ENCODE data around the gene BAZ2A. TPM values are rescaled to one million over a fixed set of nuclear protein-coding genes. Genes with fewer than 3 reads are reported as not detected.

The BAZ2A gene
- total RNA-seq (100 to 1,000 TPM in 1 of 2 donors, 10 to 100 TPM in 1; 89.3 to 130 TPM), polyA plus RNA-seq (10 to 100 TPM; 15.2 to 35.2 TPM)
- long read RNA-seq, donor 1, partial matches to known transcripts: 43 of 69 reads
- long read RNA-seq, donor 1, other reads (novel, unspliced or antisense): 26 of 69 reads
- long read RNA-seq, donor 2, partial matches to known transcripts: 13 of 29 reads
- long read RNA-seq, donor 2, other reads (novel, unspliced or antisense): 16 of 29 reads

DNA sequence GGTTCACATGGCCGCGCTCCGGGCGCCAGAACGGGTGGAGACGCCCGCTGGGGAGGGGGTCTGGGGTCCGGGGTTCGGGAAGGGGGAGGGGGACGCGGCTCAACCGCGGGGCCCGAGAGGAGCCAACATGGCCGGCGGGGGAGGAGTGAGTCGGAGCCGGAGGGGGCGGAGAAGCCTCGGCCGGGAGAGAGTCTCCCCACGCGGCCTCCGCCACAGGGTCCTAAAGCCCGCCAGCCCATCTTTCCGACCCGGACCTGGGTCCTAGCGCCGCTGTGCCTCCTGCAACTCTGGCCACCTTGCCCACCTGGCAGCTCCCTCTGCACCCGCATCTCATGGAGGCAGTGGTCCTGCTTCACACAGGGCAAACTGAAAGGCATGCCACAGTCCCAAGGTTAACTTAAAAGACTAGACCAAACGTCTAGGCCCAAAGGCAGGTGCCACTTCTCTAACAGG is at the start of gene BAZ2A:
Gene BAZ2A (minus strand): TSS at position 147 of the 453 bp plus-strand sequence. CDS start 12,796 bp downstream, outside the sequence.
- Histone ChIP-seq H3K4me1 (ENCODE audit: control insufficient read depth in 1 of 2, insufficient read depth in 2 of 2, low read length in 2 of 2) (peaks cover 0 to 4% of the 10 kb centered on the region in 2 donors), H3K4me3 (ENCODE audit: low read length in 2 of 2) (peak within 1 kb of the TSS; percentile 84 to 97), H3K27me3 (ENCODE audit: control insufficient read depth in 1 of 2, insufficient read depth in 2 of 2, low read length in 1 of 2) (no peaks in the 10 kb centered on the region), H3K27ac (ENCODE audit: low read depth in 1 of 2, low read length in 2 of 2) (peak within 1 kb of the TSS in 1 of 2 donors; percentile 38), H3K36me3 (ENCODE audit: control insufficient read depth in 1 of 2, insufficient read depth in 2 of 2, low read length in 1 of 2) (no peaks in the 10 kb centered on the region), H3K9me3 (ENCODE audit: control insufficient read depth, low read length) (no peaks in the 10 kb centered on the region)
- WGBS, 2 donors: 0 to 1% methylated on average over 26 to 31 of the region's 31 CpGs
- DNase-seq (peak; percentile 92 to 97), ATAC-seq (ENCODE audit: low FRiP score) (peak; percentile 94)
- intact Hi-C loops (cut with DNase I): loop anchor here in 1 of 2 donors (5.0 kb wide), 1 partner anchor 108 kb away; the partner anchor contains the start of gene RBMS2

DNA sequence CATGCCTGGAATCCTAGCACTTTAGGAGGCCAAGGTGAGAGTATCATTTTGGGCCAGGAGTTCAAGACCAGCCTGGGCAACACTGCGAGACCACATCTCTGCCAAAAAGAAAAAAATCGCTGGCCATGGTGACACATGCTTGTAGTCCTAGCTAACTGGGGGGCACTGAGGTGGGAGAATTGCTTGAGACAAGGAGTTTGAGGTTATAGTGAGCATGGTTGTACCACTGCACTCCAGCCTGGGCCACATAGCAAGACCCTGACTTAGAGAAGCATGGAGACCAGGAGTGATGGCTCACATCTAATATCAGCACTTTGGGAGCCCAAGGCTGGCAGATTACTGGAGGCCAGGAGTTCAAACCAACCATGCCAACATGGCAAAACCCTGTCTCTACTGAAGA is 48.7 kb upstream of the BAZ2A start:
- H3K9me3 ChIP-seq (ENCODE audit: control insufficient read depth, low read length): no peaks in the 10 kb centered on the region
- H3K27me3 ChIP-seq (ENCODE audit: control insufficient read depth in 1 of 2, insufficient read depth in 2 of 2, low read length in 1 of 2): no peaks in the 10 kb centered on the region
- no peak overlapping the region for H3K4me3 ChIP-seq (ENCODE audit: low read length in 2 of 2)
- 89 to 90% methylated on average over 2 of the region's 2 CpGs for WGBS, 2 donors
- peak in 1 of 2 donors; percentile 30 for DNase-seq
- intact Hi-C loops (cut with DNase I): no loop called here
- H3K27ac ChIP-seq (ENCODE audit: low read depth in 1 of 2, low read length in 2 of 2): no peak overlapping the region
- no peaks in the 10 kb centered on the region for H3K36me3 ChIP-seq (ENCODE audit: control insufficient read depth in 1 of 2, insufficient read depth in 2 of 2, low read length in 1 of 2)
- ATAC-seq (ENCODE audit: low FRiP score): no peak
- no peaks in the 10 kb centered on the region for H3K4me1 ChIP-seq (ENCODE audit: control insufficient read depth in 1 of 2, insufficient read depth in 2 of 2, low read length in 2 of 2)

DNA sequence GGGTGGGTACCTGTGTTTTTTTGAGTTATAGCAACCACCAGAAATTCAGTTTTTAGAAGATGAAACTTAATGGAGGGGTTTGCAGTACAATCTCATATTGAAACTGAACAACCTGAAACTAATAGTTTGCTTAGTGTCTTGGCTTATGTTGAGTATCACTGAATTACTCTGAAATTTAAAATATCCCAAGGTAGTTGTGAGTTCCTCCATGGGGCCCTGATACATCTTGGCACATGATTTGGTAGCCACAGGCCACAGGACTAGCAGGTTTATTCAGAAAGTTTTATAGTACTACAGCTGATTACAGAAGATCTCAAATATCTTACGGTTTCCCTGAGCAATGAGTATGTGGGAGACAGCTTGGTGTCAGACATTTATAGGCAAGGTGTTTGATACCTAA is 47.6 kb upstream of the BAZ2A start:
- intact Hi-C loops (cut with DNase I): no loop called here
- no peak overlapping the region for H3K27ac ChIP-seq (ENCODE audit: low read depth in 1 of 2, low read length in 2 of 2)

DNA sequence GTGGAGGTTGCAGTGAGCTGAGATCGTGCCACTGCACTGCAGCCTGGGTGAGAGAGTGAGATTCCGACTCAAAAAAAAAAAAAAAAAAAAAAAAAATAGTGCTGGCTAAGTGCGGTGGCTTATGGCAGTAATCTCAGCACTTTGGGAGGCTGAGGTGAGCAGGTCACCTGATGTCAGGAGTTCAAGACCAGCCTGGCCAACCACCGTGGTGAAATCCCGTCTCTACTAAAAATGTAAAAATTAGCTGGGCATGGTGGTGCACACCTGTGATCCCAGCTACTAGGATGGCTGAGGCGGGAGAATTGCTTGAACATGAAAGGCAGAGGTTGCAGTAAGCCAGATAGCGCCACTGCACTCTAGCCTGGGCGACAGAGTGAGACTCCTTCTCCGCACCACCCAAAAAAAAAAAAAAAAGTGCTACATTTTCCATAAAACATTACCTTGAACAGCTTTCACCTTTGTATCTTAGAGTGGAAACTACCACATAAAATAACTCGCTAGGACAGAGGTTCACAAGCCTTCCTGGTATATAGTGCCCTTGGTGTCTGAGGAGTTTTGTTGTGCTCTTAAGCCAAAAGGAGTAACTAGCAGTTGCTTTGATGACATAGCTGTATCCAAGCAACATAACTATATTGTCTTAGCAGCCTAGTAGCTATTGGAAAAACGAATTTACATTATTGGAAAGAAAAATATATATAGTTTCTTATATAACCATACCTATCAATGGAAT is 46.9 kb upstream of the BAZ2A start:
- Histone ChIP-seq H3K27ac (ENCODE audit: low read depth in 1 of 2, low read length in 2 of 2) (no peak overlapping the region), H3K4me3 (ENCODE audit: low read length in 2 of 2) (no peak overlapping the region), H3K9me3 (ENCODE audit: control insufficient read depth, low read length) (no peaks in the 10 kb centered on the region), H3K27me3 (ENCODE audit: control insufficient read depth in 1 of 2, insufficient read depth in 2 of 2, low read length in 1 of 2) (no peaks in the 10 kb centered on the region), H3K36me3 (ENCODE audit: control insufficient read depth in 1 of 2, insufficient read depth in 2 of 2, low read length in 1 of 2) (no peaks in the 10 kb centered on the region), H3K4me1 (ENCODE audit: control insufficient read depth in 1 of 2, insufficient read depth in 2 of 2, low read length in 2 of 2) (no peaks in the 10 kb centered on the region)
- intact Hi-C loops (cut with DNase I): no loop called here
- WGBS, 2 donors: 71 to 77% methylated on average over 10 to 11 of the region's 11 CpGs
- no peak for DNase-seq
- no peak for ATAC-seq (ENCODE audit: low FRiP score)

More for the DNA sequence above, 47.6 kb upstream of the BAZ2A start:
- Histone ChIP-seq H3K9me3 (ENCODE audit: control insufficient read depth, low read length) (no peaks in the 10 kb centered on the region), H3K4me1 (ENCODE audit: control insufficient read depth in 1 of 2, insufficient read depth in 2 of 2, low read length in 2 of 2) (no peaks in the 10 kb centered on the region), H3K27me3 (ENCODE audit: control insufficient read depth in 1 of 2, insufficient read depth in 2 of 2, low read length in 1 of 2) (no peaks in the 10 kb centered on the region), H3K4me3 (ENCODE audit: low read length in 2 of 2) (no peak overlapping the region), H3K36me3 (ENCODE audit: control insufficient read depth in 1 of 2, insufficient read depth in 2 of 2, low read length in 1 of 2) (no peaks in the 10 kb centered on the region)
- no peak for DNase-seq
- no peak for ATAC-seq (ENCODE audit: low FRiP score)
- 76 to 83% methylated on average over 1 of the region's 1 CpG for WGBS, 2 donors

DNA sequence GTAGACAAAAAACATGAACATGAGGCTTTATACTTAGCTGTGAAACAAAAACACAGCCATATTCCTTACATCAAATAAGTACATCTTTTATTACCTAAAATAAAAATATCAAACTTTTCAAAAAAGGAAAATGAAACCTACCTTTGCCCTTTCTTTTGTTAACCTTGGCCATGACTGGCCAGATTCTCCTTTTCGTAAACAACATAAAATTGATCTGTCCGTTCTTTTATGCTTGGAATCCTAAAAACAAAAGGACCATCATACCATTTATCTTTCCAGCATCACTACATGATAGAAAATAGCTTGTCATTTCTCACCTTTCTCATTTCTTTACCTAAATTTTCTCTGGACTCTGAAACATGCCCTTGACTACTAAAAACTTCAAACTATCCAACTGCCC is 41.5 kb upstream of the BAZ2A start:
- Histone ChIP-seq H3K36me3 (ENCODE audit: control insufficient read depth in 1 of 2, insufficient read depth in 2 of 2, low read length in 1 of 2) (peaks cover 6 to 7% of the 10 kb centered on the region in 2 donors), H3K4me1 (ENCODE audit: control insufficient read depth in 1 of 2, insufficient read depth in 2 of 2, low read length in 2 of 2) (no peaks in the 10 kb centered on the region), H3K9me3 (ENCODE audit: control insufficient read depth, low read length) (no peaks in the 10 kb centered on the region), H3K4me3 (ENCODE audit: low read length in 2 of 2) (no peak overlapping the region), H3K27me3 (ENCODE audit: control insufficient read depth in 1 of 2, insufficient read depth in 2 of 2, low read length in 1 of 2) (no peaks in the 10 kb centered on the region), H3K27ac (ENCODE audit: low read depth in 1 of 2, low read length in 2 of 2) (no peak overlapping the region)
- intact Hi-C loops (cut with DNase I): no loop called here
- no peak for DNase-seq
- 75 to 91% methylated on average over 2 of the region's 2 CpGs for WGBS, 2 donors
- ATAC-seq (ENCODE audit: low FRiP score): no peak

DNA sequence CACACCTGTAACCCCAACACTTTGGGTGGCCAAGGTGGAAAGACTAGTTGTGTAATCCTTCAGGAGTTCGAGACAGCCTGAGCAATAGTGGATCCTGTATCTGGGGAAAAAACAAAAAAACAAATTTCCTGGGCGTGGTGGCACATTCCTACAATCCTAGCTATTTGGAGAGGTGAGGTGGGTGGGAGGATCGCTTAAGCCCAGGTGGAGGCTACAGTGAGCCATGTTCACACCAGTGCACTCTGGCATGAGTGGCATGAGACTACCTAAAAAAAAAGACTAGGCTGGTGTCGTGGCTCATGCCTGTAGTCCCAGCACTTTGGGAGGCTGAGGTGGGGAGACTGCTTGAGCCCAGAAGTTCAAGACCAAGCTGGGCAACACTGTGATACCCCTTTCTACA is 40.7 kb upstream of the BAZ2A start:
- Histone ChIP-seq H3K4me1 (ENCODE audit: control insufficient read depth in 1 of 2, insufficient read depth in 2 of 2, low read length in 2 of 2) (no peaks in the 10 kb centered on the region), H3K4me3 (ENCODE audit: low read length in 2 of 2) (no peak overlapping the region), H3K36me3 (ENCODE audit: control insufficient read depth in 1 of 2, insufficient read depth in 2 of 2, low read length in 1 of 2) (peaks cover 6 to 7% of the 10 kb centered on the region in 2 donors), H3K27ac (ENCODE audit: low read depth in 1 of 2, low read length in 2 of 2) (no peak overlapping the region), H3K9me3 (ENCODE audit: control insufficient read depth, low read length) (no peaks in the 10 kb centered on the region), H3K27me3 (ENCODE audit: control insufficient read depth in 1 of 2, insufficient read depth in 2 of 2, low read length in 1 of 2) (no peaks in the 10 kb centered on the region)
- ATAC-seq (ENCODE audit: low FRiP score) (no peak), DNase-seq (no peak)
- 78 to 82% methylated on average over 4 of the region's 4 CpGs for WGBS, 2 donors
- intact Hi-C loops (cut with DNase I): no loop called here

DNA sequence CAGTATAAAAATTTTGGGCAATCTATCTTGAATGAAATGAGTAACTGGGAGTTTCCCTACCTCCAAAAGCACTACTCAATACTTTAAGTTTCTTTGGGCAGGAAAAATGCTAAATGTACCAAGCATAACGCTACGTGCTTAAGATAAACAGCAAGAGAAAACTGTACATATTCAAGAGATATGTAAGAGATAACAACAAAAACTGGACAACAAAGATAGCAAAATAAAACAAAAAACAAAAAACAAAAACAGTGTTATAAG is 38.0 kb upstream of the BAZ2A start:
- 79 to 81% methylated on average over 2 of the region's 2 CpGs for WGBS, 2 donors
- no peak for ATAC-seq (ENCODE audit: low FRiP score)

DNA sequence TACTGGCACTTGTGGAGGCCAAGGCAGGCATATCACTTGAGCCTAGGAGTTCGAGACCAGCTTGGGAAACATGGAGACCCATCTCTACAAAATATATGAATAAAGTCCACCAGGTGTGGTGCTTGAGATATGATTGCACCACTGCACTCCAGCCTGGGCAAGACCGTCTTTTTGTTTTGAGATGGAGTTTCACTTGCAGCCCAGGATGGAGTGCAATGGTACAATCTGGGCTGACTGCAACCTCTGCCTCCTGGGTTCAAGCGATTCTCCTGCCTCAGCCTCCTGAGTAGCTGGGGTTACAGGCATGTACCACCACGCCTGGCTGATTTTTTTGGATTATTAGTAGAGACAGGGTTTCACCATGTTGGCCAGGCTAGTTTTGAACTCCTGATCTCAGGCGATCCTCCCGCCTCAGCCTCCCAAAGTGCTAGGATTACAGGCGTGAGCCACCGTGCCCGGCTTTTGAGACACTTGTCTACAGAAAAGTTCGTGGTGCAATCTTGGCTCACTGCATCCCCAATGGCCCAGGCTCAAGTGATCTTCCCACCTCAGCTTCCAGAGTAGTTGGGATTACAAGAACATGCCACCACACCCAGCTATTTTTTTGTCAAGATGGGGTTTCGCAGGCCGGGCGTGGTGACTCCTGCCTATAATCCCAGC is 32.0 kb upstream of the BAZ2A start:
- 90 to 97% methylated on average over 13 of the region's 13 CpGs for WGBS, 2 donors
- H3K4me1 ChIP-seq (ENCODE audit: control insufficient read depth in 1 of 2, insufficient read depth in 2 of 2, low read length in 2 of 2): no peaks in the 10 kb centered on the region
- no peaks in the 10 kb centered on the region for H3K9me3 ChIP-seq (ENCODE audit: control insufficient read depth, low read length)
- no peak overlapping the region for H3K4me3 ChIP-seq (ENCODE audit: low read length in 2 of 2)
- no peaks in the 10 kb centered on the region for H3K27me3 ChIP-seq (ENCODE audit: control insufficient read depth in 1 of 2, insufficient read depth in 2 of 2, low read length in 1 of 2)
- intact Hi-C loops (cut with DNase I): no loop called here
- peaks cover 0 to 5% of the 10 kb centered on the region in 2 donors for H3K36me3 ChIP-seq (ENCODE audit: control insufficient read depth in 1 of 2, insufficient read depth in 2 of 2, low read length in 1 of 2)
- no peak overlapping the region for H3K27ac ChIP-seq (ENCODE audit: low read depth in 1 of 2, low read length in 2 of 2)
- DNase-seq (no peak), ATAC-seq (ENCODE audit: low FRiP score) (no peak)

More for the DNA sequence above, 38.0 kb upstream of the BAZ2A start:
- no peaks in the 10 kb centered on the region for H3K4me1 ChIP-seq (ENCODE audit: control insufficient read depth in 1 of 2, insufficient read depth in 2 of 2, low read length in 2 of 2)
- no peak overlapping the region for H3K27ac ChIP-seq (ENCODE audit: low read depth in 1 of 2, low read length in 2 of 2)
- H3K36me3 ChIP-seq (ENCODE audit: control insufficient read depth in 1 of 2, insufficient read depth in 2 of 2, low read length in 1 of 2): peaks cover 7 to 9% of the 10 kb centered on the region in 2 donors
- no peaks in the 10 kb centered on the region for H3K27me3 ChIP-seq (ENCODE audit: control insufficient read depth in 1 of 2, insufficient read depth in 2 of 2, low read length in 1 of 2)
- no peaks in the 10 kb centered on the region for H3K9me3 ChIP-seq (ENCODE audit: control insufficient read depth, low read length)
- no peak overlapping the region for H3K4me3 ChIP-seq (ENCODE audit: low read length in 2 of 2)
- intact Hi-C loops (cut with DNase I): no loop called here
- DNase-seq: no peak

Data from aorta (tissue), 5 donors.